GM12801 (cell line): ENCODE measurements around the gene ABTB1.

Experiments used
- CTCF ChIP-seq: IDR thresholded peaks from one replicate; pipeline ENCODE4 v1.5.1; 2011; ENCODE audit warnings: control low read depth; ENCODE audit not compliant: insufficient read length; ENCODE audit errors: extremely low read depth

The ABTB1 gene

GRCh38 chr3:127644641-127645370 lies 27.9 kb upstream of the ABTB1 start:
- no peak for TF ChIP-seq CTCF

DNA sequence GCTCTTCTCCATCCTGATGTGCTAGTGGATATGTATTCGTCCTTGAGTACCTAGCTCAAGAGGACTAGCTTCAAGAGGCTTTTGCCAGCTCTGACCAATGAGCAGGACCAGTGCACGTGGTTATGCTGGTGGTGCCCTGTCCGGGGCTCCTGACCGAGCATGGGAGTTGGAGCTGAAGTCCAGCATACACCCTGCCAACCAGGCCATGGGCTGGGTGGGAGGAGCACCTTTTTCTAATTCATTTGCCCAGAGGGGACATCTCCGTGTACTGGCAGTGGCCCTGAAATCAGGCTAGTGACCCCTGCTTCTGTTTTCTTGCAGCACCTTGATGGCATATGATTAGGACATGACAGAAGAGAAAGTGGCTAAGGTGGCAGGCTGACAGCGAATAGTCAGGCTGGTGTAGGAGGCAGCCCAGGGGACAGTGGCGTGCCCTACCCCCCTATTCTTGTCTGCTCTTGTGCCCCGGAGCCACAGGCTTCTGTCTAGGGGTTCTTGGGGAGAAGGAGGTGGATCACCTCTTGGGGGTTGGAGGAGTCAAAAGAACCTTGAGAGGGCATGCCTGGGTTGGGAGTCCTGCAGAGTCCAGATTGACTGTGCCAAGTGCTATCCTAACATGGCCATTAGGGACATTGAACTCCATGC lies 27.3 kb upstream of the ABTB1 start:
- TF ChIP-seq CTCF: no peak

DNA sequence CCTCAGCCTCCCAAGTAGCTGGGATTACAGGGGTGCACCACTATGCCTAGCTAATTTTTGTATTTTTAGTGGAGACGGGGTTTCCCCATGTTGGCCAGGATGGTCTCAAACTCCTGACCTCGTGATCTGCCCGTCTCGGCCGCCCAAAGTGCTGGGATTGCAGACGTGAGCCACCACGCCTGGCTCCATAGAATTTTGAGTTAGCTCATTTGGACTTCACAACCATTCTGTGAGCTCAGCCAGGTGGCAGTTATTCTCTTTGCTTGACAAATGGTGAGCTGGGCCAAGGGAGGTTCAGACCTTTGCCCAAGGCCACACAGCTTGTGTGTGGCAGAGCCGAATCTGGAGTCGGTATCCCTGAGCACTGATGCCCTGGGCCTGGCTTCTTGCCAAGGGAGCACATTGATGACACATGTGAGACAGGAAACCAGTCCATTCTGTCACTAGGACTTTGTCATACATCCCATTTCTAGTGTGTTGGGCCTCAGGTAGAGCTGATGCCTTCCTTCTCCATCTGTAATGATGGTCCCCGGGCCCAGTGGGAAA lies 26.2 kb upstream of the ABTB1 start:
- TF ChIP-seq CTCF: no peak

DNA sequence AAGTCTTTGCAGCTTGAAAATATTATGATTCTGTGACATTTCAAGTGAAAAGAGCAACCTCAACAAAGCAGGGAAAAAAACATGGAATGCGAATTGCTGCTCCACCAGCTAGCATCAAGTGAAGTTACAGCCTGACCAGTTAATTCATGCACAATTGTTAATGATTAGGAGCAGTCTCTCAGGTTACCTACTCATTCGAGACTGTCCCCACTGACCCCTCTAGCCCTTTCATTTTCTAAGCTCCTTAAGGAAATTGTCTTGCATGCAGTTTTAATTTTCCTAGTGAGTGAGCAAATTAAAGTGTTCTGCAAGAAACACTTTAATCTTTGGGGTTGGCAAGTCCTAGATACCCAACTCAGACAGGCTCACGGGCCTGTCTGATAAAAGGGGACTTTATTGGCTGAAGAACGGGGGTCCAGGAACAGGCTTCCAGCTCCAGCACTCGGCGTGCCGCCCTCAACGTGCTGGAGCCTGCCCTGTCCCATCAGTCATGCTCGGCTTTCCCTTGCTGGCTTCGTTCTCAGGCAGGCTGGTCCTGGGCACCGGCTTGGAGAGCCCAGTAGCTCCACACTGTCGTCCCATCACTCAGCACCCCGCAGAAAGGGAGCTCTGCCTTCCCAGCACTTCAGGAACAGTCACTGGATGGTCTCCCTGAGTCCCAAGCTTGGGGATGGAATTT lies 25.4 kb upstream of the ABTB1 start:
- no peak for TF ChIP-seq CTCF

DNA sequence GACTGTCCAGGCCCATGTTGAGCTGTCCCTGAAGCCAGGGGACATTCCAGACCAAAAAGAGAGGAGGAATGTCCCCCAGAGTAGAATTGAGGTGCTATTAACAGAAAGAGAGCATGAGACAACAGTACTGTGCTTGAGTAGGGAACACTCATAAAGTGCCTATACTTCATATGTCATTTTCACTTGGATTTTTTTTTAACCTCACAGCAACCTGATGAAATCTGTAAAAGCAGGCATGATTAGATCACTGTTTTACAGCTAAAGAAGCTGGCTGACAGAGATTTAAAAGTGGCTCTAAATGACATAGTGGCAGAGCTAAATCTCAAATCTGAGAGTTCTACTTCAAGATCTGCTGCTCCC lies 24.9 kb upstream of the ABTB1 start:
- no peak for TF ChIP-seq CTCF

- no peak for TF ChIP-seq CTCF
Measured at GRCh38 chr3:127650236-127650635, 22.5 kb upstream of the ABTB1 start.

DNA sequence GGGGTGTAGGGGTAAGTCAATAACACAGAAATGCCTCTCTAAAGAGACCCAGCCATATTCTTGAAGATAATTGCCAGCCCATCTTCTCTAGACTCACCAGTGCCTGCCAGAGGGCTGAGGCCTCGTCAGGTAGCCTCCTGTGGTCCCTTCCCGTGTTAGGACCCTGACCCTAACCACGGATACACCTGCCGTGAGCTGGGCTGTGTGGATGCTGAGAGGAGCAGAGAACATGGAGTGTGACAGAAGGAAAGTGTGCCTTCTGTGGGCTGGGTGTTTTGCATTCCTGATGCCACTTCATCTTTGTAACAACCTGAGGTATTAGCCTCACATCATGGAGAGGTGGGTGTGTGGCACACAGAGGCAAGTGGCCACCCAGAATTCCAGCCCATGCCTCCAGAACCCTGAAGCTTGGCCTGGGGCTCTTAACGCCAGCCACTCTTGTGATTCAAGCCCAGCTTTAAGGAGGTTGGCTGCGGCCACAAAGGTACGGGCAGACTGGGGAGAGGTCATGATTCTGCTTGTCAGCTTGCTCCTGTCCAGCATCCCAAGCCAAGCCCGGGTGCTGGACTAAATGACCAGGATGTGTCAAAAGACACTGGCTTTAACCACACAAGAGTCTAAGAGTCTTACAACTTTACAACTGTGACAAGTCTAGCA lies 21.1 kb upstream of the ABTB1 start:
- TF ChIP-seq CTCF: no peak
